Osteocyte (in vitro differentiated cells): ENCODE data around the gene TPI1. TPM values are rescaled to one million over a fixed set of nuclear protein-coding genes. Genes with fewer than 3 reads are reported as not detected.
"Not testable (repeated sequence)": the region's sequence is repeated elsewhere in the genome, so short reads cannot be mapped to it uniquely, and the experiment has no call there.

Source experiments
- DNase-seq: peaks from one replicate; pipeline ENCODE4 v3.0.0; 2021; ENCODE audit warnings: mixed read lengths; ENCODE audit not compliant: unreplicated experiment; ENCODE audit errors: extremely low spot score
- H3K27ac Mint-ChIP-seq: one replicate; pipeline ENCODE4 v1.8.0; 2021; ENCODE audit warnings: mild to moderate bottlenecking, mixed read lengths; ENCODE audit not compliant: unreplicated experiment
- H3K27me3 Mint-ChIP-seq: one replicate; pipeline ENCODE4 v1.8.0; 2021; ENCODE audit warnings: mixed read lengths; ENCODE audit not compliant: unreplicated experiment
- H3K36me3 Mint-ChIP-seq: one replicate; pipeline ENCODE4 v1.8.0; 2021; ENCODE audit warnings: mixed read lengths; ENCODE audit not compliant: unreplicated experiment
- H3K4me1 Mint-ChIP-seq: one replicate; pipeline ENCODE4 v1.8.0; 2021; ENCODE audit warnings: mixed read lengths; ENCODE audit not compliant: unreplicated experiment
- H3K4me3 Mint-ChIP-seq: one replicate; pipeline ENCODE4 v1.8.0; 2021; ENCODE audit warnings: mild to moderate bottlenecking, moderate library complexity, mixed read lengths; ENCODE audit not compliant: unreplicated experiment
- H3K9me3 Mint-ChIP-seq: one replicate; pipeline ENCODE4 v1.8.0; 2021; ENCODE audit warnings: mixed read lengths; ENCODE audit not compliant: unreplicated experiment
- CTCF ChIP-seq: fragments of 200-600 bp; sonication (generic); IDR thresholded peaks from 2 replicates; pipeline ENCODE4 v1.5.0; 2021; ENCODE audit warnings: antibody characterized with exemption, mild to moderate bottlenecking, moderate library complexity
- total RNA-seq: library from RNA; stranded (reverse); gene quantifications from 2 replicates; pipeline ENCODE4 v1.2.1, GENCODE V29; 2021

The TPI1 gene
- total RNA-seq, 1 donor from 2014 or later: 408 TPM

GRCh38 chr12:6866163-6866919 lies 990 bp upstream of the TPI1 start:
- Mint-ChIP-seq H3K27me3 (no peaks in the 10 kb centered on the region), H3K4me3 (peak overlapping the region; percentile 91), H3K9me3 (no peaks in the 10 kb centered on the region), H3K27ac (peak overlapping the region; percentile 95), H3K4me1 (peaks cover 36% of the 10 kb centered on the region), H3K36me3 (peaks cover 38% of the 10 kb centered on the region)
- TF ChIP-seq CTCF: no peak
- DNase-seq: no peak

DNA sequence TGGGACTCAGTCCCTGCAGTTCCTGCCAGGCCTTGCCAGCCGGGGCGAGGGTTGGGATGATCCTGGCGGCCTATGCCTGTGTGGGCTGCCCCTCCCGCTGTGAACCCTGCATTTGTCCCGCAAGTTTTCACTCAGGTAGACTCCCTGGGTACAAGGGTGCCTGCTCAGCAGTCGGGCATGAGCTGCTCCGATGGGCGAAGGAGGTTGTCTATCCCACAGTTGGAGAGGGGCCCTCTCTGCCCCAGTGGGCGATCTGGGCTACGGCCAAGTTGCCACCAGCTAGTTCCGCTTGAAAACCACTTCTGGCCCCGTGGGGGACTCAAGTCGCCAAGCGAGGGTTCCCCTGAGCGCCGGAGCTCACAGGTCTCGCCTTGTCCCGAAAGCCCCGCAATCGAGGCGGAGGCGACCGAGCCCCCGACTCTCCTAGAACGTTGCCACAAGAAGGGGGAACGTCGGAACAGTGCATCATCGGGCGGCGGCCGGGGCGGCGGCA lies 365 bp upstream of the TPI1 start:
- Mint-ChIP-seq H3K4me3 (peak overlapping the region; percentile 91), H3K4me1 (peaks cover 42% of the 10 kb centered on the region), H3K27me3 (no peaks in the 10 kb centered on the region), H3K27ac (peak overlapping the region; percentile 95), H3K36me3 (peaks cover 38% of the 10 kb centered on the region), H3K9me3 (no peaks in the 10 kb centered on the region)
- TF ChIP-seq CTCF: no peak
- DNase-seq: no peak

DNA sequence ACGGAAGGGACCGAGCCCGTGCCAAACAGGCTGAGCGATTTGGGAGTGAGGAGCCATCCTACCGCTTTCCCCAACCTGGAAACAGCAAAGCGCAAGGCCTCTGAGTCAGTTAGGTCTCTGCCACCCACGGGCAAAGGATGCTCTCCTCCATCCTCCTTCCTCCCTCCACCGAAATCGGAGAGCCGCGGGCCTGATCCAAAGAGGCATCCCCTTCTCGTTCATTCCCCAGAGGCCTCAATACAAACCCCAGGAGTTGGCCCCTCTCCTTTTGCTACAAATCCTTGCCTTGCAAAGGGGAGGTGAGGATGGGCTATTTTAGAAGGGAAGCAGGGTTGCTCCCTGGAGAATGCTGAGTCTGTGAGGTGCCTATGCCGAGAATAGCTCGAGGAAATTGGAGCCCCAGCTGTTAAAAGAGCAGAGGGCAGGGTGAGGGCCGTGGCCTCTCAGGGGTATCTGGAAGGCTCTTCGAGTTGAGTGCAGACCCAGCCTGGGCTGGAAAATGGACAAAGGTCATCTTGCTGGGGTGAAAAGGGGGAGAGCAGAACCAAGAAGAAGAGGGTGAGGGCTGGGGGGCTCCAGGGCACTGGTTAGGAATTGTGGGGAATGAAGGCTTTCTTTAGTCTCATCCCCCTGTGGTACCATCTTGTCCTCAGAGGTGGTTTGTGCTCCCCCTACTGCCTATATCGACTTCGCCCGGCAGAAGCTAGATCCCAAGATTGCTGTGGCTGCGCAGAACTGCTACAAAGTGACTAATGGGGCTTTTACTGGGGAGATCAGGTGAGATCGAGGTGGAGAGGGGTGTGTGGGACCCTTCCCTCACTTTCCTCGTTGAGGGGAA lies 1.1 kb downstream of the TPI1 start:
- TF ChIP-seq CTCF: peak; percentile 12
- no peak for DNase-seq
- H3K36me3 Mint-ChIP-seq: peaks cover 31% of the 10 kb centered on the region
- H3K27ac Mint-ChIP-seq: peak overlapping the region; percentile 85
- no peaks in the 10 kb centered on the region for H3K27me3 Mint-ChIP-seq
- peaks cover 48% of the 10 kb centered on the region for H3K4me1 Mint-ChIP-seq
- H3K9me3 Mint-ChIP-seq: no peaks in the 10 kb centered on the region
- H3K4me3 Mint-ChIP-seq: peak overlapping the region; percentile 91

DNA sequence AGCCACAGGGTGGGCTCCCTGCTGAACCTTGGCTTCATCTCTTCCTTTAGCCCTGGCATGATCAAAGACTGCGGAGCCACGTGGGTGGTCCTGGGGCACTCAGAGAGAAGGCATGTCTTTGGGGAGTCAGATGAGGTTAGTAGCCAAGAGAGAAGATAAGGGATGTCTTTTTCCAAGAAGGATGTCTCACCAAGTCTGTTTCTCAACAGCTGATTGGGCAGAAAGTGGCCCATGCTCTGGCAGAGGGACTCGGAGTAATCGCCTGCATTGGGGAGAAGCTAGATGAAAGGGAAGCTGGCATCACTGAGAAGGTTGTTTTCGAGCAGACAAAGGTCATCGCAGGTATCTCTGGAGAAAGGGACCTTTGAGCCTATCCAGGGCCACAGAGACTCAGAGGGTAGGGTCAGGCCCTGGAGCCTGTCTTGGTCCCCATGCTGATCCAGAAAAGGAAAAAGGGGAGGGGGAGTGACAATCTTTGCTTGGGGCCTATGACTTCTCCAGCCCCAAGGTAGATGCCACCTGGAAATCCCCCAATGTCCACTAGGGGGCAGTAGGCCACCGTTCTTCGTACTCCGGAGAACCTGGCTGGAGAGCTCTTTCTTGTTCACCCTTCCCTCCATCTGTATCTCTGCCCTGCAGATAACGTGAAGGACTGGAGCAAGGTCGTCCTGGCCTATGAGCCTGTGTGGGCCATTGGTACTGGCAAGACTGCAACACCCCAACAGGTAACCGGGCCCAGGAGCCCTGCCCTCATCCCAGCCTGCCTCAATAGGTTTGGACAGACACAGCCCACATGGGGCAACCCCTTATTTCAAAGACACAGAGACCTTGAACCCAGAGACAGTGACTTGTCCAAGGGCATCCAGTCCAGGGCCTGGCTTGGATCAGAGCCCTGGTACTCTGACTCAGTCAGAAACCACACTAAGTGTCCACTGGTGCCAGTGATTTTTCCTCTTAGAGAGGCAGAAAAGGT lies 2.0 kb downstream of the TPI1 start:
- H3K27ac Mint-ChIP-seq: peak overlapping the region; percentile 85
- peak; percentile 93 for DNase-seq
- H3K4me3 Mint-ChIP-seq: peak overlapping the region; percentile 91
- H3K9me3 Mint-ChIP-seq: no peaks in the 10 kb centered on the region
- peak; percentile 88 for TF ChIP-seq CTCF
- H3K36me3 Mint-ChIP-seq: peaks cover 28% of the 10 kb centered on the region
- H3K27me3 Mint-ChIP-seq: no peaks in the 10 kb centered on the region
- H3K4me1 Mint-ChIP-seq: peaks cover 53% of the 10 kb centered on the region

DNA sequence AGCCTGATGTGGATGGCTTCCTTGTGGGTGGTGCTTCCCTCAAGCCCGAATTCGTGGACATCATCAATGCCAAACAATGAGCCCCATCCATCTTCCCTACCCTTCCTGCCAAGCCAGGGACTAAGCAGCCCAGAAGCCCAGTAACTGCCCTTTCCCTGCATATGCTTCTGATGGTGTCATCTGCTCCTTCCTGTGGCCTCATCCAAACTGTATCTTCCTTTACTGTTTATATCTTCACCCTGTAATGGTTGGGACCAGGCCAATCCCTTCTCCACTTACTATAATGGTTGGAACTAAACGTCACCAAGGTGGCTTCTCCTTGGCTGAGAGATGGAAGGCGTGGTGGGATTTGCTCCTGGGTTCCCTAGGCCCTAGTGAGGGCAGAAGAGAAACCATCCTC lies 3.0 kb downstream of the TPI1 start:
- peaks cover 53% of the 10 kb centered on the region for H3K4me1 Mint-ChIP-seq
- peak overlapping the region; percentile 4 for H3K4me3 Mint-ChIP-seq
- H3K27me3 Mint-ChIP-seq, DNase-seq, H3K9me3 Mint-ChIP-seq: not testable (repeated sequence)
- H3K36me3 Mint-ChIP-seq: peaks cover 20% of the 10 kb centered on the region
- peak overlapping the region; percentile 9 for H3K27ac Mint-ChIP-seq
